ENCODE measurements around the gene TMEM181. TPM values are rescaled to one million over a fixed set of nuclear protein-coding genes. Genes with fewer than 3 reads are reported as not detected.
"Not testable (repeated sequence)": the region's sequence is repeated elsewhere in the genome, so short reads cannot be mapped to it uniquely, and the experiment has no call there.

Gene TMEM181, protein sequence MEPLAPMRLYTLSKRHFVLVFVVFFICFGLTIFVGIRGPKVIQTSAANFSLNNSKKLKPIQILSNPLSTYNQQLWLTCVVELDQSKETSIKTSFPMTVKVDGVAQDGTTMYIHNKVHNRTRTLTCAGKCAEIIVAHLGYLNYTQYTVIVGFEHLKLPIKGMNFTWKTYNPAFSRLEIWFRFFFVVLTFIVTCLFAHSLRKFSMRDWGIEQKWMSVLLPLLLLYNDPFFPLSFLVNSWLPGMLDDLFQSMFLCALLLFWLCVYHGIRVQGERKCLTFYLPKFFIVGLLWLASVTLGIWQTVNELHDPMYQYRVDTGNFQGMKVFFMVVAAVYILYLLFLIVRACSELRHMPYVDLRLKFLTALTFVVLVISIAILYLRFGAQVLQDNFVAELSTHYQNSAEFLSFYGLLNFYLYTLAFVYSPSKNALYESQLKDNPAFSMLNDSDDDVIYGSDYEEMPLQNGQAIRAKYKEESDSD
- 20.1 TPM for total RNA-seq

DNA sequence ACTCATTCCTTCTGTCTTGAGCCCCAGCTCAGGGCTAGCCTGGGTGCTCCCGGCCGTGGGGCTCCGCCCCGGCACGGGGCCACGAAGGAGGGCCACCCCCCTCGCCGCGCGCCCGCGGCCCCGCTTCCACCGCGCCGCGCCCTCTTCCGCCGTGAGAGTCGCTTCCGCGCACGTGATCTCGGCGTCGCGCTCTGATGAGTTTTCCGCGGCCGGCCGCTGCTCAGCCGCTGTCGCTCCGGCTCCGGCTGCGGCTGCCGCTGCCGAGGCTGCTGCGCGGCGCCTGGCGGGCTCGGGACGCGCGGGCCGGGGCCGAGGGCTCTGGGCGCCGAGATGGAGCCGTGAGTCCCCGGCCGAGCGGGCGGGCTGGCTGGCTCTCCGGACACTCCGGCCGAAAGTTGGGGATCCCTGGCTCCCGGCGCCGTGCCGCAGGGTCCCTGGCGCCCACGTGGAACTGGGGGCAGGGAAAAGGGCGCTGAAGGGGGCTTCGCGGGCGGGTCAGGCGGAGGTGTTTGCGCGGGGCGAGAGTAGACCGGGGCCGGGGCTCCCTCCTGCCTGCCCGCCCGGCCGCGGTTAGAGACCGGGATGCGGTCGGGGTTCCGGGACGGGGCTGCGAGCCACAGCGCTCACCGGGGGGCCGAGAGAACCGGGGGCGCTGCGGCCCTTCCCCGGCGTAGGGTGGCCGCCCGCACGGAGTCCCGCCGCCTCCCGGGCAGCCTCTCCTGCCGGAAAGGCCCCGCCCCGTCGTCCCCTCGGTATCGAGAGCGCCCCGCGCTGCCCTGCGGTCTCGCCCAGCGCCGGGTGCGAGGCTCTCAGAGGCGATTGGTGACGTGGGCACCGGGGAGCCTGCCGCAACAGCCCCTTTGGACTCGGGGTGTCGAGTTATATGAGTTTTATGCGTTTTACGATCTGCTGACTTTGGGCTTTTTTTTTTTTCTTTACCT is at the start of gene TMEM181:
TMEM181 (plus strand) TSS at position 197 of the 941 bp plus-strand sequence; CDS start at position 331, 134 bp downstream.
- peak; percentile 65 for DNase-seq

GRCh38 chr6:158512809-158513208 is 47.1 kb upstream of the TMEM181 start:
- DNase-seq: no peak

- DNase-seq: no peak
Observed at GRCh38 chr6:158514176-158514575, 45.7 kb upstream of the TMEM181 start.

DNA sequence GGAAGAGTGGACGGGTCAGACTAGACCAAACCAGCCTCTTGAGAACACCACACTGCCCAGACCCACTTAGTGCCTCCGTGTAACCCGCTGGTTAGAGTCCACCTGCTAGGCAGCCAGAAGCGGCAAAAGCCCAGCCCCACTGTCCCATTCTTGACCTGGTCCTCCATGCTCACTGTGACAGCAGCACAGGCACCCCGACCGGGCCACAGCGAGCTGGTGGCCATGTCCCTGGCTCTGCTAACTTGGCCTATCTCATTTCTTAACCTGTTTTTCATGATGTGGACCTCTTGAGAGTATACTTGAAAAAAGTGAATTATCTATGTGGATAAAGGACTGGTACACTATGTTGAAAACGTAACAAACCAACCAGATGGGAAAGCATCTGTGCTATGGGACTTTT is 44.9 kb upstream of the TMEM181 start:
- DNase-seq: no peak

DNA sequence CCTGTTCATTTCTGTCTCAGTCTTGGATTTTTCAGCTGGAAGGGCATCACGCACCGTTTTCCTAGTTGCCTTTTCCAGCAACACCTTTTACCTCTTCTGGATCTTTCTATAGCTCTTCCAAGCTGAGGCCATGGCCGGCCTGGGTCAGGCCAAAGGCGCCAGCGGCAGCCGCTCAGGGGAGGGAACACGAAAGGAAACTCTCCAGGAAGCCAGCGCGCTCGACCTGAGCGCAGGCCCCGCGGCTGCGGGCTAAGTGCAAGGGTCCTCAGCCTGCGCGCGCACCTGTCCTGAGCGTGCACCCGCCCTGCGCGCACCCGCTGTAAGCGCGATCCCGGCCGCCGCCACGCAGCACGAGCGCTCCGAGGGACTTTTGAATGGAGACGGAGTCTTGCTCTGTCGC is 43.8 kb upstream of the TMEM181 start:
- no peak for DNase-seq

- DNase-seq: no peak
Observed at GRCh38 chr6:158517038-158517437, 42.9 kb upstream of the TMEM181 start.

- no peak for DNase-seq
Observed at GRCh38 chr6:158517581-158517980, 42.3 kb upstream of the TMEM181 start.

DNA sequence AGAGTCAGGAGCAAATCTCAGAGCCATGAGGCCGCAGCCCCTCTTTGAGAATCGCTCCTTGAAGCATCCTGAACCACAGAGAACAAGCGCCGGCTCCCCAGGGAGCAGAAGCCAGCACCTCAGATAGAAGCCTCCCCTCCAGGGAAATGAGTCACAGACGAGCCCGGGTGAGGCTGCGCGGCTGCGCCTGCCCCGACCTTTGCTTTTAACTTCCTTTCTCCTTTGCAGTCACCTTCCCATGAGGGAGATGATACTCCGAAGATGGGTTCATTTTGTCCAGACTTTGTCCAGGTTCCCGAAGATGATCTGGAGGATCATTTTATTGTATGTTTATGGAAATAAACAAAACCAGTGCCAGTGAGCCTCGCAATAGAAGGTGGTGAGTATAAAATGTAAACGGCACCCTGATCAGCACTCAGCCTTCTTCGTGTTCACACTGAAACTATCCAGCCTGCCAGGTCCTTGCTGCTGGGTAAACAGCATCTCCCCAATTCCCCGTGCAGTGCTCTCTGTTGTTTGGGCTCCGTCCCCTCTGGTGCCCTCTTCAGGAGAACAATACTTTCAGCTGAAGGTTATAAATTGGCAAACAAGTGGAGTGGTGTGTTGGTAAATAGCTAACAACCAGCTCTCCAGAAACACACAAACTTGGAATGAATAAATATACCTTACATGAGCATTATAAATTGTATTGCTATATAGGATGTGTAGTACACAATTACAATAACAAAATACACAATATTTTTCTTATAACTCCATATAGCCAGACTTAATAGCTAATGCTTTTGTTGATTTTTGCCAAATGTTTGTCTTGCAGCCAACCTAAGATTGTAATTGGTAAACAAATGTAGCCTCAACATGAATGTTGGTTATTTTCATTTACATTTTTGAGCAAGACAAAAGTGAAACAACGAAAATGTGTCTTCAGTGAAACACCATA is 41.4 kb upstream of the TMEM181 start:
- peak; percentile 53 for DNase-seq

- no peak for DNase-seq
Observed at GRCh38 chr6:158519300-158519699, 40.6 kb upstream of the TMEM181 start.

DNA sequence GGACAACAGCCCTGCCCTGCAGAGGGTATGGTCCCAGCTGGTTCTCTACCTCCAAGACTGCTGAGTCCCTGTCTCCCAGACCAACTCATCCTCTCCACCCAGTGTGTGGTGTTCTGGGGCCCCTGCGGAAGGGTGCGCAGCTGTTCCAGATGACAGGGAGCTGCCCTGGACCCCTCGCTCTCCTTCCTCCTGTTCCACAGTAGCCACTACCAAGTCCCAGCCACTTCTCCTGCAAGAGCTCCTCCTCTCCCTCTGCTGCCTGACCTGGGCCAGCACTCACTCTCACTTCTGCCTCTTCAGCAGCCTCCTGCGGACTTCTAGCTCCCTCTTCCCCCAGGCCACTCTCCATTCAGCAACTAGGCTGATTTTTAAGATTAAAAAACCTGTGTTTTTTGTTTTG is 40.1 kb upstream of the TMEM181 start:
- DNase-seq: no peak

- not testable (repeated sequence) for DNase-seq
Observed at GRCh38 chr6:158520975-158521374, 38.9 kb upstream of the TMEM181 start.

GRCh38 chr6:158521759-158522158 is 38.1 kb upstream of the TMEM181 start:
- DNase-seq: no peak

GRCh38 chr6:158522616-158523015 is 37.3 kb upstream of the TMEM181 start:
- DNase-seq: no peak

- DNase-seq: no peak
Observed at GRCh38 chr6:158524311-158524710, 35.6 kb upstream of the TMEM181 start.

DNA sequence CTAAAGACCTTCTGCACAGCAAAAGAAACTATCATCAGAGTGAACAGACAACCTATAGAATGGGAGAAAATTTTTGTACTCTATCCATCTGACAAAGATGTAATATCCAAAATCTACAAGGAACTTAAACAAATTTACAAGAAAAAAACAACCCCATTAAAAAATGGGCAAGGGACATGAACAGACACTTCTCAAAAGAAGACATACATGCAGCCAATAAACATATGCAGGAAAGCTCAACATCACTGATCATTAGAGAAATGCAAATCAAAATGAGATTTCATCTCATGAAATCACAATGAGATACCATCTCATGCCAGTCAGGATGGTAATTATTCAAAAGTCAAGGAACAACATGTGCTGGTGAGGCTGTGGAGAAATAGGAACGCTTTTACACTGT is 32.0 kb upstream of the TMEM181 start:
- not testable (repeated sequence) for DNase-seq

DNA sequence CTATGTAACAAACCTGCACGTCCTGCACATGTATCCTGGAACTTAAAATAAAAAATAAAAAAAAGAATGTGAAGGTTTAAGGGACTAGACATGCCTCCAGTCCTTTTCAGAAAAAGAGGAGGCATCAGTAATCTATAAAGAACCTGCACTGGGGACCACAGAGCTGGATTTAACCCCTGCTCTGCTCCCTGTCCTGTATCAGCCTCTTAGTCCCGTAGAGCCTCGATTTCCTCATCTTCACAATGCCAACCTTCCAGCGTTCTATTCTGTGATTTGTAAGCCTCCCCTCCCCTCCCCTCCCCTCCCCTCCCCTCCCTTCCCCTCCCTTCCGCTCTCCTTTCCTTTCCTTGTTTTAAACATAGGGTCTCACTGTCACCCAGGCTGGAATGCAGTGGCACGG is 31.1 kb upstream of the TMEM181 start:
- no peak for DNase-seq

- DNase-seq: no peak
Observed at GRCh38 chr6:158529629-158530028, 30.3 kb upstream of the TMEM181 start.

GRCh38 chr6:158531566-158531965 is 28.3 kb upstream of the TMEM181 start:
- DNase-seq: no peak

DNA sequence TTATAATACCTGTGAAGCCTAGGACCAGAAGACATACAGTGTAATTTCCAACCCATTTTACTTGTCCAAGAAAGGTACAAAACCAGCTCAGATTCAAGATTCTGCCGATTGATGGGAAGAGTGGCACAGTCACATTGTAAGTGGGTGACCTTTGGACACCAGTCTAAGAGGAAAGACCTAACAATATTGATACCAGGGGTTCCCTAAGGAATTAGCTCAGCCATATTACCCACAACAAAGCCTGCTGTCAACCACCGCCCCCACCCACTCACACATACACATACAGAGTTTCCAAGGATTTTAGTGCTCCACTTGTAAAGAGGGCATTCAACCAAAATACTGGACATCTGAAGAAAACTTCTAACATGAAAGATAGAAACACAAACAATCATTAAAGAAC is 27.9 kb upstream of the TMEM181 start:
- no peak for DNase-seq

- DNase-seq: no peak
Observed at GRCh38 chr6:158536084-158536890, 23.6 kb upstream of the TMEM181 start.

All from skin of body (tissue), 2 donors.